ENCODE results near the gene NEUROG2.
"Not testable (repeated sequence)": the region's sequence is repeated elsewhere in the genome, so short reads cannot be mapped to it uniquely, and the experiment has no call there.

The NEUROG2 gene

DNA sequence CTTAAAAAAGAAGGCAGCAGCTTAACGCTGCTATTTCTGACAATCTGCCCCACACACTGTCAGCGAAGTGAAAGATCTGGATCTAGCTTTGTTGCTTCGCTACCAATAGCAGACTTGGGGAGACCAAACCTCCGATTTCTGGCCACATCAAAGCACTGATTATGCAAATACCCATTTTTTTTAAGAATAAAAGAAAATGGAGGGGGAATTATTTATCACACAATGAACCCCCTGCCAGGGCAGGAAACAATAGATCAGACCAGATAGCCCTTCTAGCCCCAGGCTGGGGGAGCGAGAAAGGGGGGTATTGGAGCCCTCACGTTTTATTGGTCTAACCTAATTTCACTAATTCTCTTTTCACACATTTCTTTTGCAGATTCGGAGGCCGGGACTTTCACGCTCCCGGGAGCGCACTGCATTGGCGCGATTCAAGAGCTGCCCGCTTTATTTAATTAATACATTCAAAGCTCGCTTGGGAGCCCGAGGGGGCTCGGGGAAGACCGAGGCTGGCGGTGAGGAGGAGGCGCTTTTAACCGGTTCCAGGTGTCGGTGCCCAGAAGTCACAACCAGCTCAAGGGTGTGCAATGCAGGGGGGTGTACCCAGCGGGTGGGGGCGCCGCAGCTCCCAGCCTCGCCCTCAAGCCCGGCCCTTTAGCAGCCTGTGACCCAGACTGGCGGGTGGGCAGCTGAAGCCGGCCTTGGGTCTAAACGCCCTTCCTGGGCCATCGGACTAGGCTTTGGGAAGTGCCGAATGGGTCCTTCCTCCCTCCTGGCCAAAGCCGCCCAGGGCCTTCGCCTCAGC, 5.5 kb downstream of the NEUROG2 start:
- no peak overlapping the region; the same call in 1 of the 2 replicates for H3K4me3 ChIP-seq (ENCODE audit: control insufficient read depth, low read depth, low read length)
- TF ChIP-seq, protein P1, sequence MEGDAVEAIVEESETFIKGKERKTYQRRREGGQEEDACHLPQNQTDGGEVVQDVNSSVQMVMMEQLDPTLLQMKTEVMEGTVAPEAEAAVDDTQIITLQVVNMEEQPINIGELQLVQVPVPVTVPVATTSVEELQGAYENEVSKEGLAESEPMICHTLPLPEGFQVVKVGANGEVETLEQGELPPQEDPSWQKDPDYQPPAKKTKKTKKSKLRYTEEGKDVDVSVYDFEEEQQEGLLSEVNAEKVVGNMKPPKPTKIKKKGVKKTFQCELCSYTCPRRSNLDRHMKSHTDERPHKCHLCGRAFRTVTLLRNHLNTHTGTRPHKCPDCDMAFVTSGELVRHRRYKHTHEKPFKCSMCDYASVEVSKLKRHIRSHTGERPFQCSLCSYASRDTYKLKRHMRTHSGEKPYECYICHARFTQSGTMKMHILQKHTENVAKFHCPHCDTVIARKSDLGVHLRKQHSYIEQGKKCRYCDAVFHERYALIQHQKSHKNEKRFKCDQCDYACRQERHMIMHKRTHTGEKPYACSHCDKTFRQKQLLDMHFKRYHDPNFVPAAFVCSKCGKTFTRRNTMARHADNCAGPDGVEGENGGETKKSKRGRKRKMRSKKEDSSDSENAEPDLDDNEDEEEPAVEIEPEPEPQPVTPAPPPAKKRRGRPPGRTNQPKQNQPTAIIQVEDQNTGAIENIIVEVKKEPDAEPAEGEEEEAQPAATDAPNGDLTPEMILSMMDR (IDR thresholded peaks at IDR 0.05; ENCODE audit: control insufficient read depth, insufficient read depth, low read depth, low read length, missing control alignments): no peak
- no peak for DNase-seq (ENCODE audit: low read depth)

DNA sequence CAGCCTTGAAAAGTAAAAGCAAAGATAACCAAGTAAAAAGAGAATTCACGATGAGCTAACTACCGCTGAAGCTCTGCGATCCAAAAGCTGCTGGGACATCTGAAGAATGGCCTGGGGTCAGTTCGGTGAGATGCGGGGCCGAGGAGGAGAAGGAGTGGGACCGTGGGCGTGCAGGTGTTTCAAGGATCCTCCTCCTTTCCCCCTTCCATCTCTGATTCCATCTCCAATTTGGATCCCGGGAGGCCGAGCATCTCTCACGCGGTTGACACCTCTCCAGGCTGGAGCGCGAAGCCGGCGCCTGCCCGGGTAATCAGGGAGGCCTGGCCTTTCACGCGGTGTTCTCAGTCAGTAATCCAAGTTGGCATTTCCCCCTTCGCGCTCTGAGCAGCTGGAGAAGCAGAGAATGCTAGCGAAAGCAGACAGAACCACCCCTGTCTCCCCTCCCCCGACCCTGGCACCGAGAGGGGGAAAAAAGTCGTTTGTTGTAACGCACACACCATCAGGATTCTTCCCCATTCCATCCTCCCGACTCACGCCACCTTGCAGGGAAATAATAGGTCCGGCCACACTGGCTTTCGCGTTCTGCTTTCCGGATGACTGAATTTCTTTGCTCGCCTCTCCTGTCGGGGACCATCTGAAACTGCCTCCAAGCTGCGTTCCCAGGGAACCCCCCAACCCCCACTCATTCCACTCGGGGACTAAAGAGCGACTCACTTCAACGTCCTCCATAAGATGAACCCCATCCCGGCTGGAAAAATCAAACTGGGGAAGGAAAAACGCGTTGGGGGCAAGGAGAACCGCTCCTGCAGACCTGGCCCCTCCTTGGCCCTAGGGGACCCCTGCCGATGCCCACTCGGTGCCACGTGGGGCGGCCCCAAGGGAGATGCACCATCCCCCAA, 6.5 kb downstream of the NEUROG2 start:
- DNase-seq (ENCODE audit: low read depth): no peak
- TF ChIP-seq, protein P1 (IDR thresholded peaks at IDR 0.05; ENCODE audit: control insufficient read depth, insufficient read depth, low read depth, low read length, missing control alignments): no peak
- H3K4me3 ChIP-seq (ENCODE audit: control insufficient read depth, low read depth, low read length): peak overlapping the region; percentile 2

DNA sequence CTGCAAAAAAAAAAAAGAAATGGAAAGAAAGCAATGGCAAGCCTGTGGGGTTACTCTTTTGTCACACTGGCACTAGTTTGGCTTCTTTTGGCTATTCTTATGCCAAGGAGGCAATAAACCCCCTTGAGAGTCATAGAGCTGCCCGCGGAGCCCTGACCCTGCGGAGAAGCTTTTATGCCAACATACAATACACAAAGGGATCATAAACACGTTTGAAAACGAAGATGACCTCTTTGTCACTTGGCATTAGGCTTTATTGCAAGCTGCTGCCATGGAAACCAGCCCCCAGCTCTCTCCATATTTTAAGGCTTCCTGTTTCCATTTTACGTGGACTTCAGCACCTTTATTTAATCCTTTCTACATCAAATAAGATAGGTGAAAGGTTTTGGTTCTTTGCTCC, 7.6 kb downstream of the NEUROG2 start:
- TF ChIP-seq, protein P1 (IDR thresholded peaks at IDR 0.05; ENCODE audit: control insufficient read depth, insufficient read depth, low read depth, low read length, missing control alignments): no peak
- DNase-seq (ENCODE audit: low read depth): no peak
- no peak overlapping the region for H3K4me3 ChIP-seq (ENCODE audit: control insufficient read depth, low read depth, low read length)

DNA sequence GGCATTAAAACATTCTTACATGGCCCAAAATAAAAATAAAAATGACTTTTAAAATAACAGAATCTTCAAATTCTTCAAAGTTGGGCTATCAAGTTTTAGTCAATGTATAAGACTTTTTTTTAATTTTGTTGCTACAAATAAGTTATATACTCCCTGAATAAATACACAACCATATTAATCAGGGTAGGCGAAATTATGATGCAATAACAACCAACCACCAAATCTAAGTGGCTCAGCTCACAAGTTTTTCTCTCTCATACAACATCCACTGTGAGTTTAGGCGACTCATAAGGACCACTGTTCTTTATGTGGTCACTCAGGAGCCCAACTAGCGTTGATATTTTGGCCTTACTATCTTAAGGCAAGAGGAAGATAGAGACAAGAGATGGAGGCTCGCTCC, 11.2 kb downstream of the NEUROG2 start:
- DNase-seq (ENCODE audit: low read depth): no peak
- TF ChIP-seq, protein P1 (IDR thresholded peaks at IDR 0.05; ENCODE audit: control insufficient read depth, insufficient read depth, low read depth, low read length, missing control alignments): no peak
- no peak overlapping the region for H3K4me3 ChIP-seq (ENCODE audit: control insufficient read depth, low read depth, low read length)

DNA sequence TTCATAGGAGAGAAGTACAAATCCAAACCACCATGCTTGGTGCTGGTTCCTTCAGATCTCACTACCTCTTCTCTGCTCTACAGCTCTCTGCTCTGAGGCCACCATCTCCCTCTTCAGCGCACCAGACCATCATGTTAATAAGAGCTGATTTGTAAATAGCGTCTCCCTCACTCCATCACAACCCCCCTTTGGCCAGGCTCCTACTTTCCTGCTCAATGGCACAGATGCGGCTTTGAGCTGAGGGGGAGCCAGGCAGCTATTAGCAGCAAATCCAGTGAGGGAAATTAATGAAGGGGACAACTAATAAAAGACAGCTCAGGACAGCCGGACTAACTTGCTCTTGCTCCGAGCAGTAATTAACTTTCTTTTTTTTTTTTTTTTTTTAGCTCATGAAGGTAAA, 13.1 kb downstream of the NEUROG2 start:
- no peak for DNase-seq (ENCODE audit: low read depth)
- TF ChIP-seq, protein P1 (IDR thresholded peaks at IDR 0.05; ENCODE audit: control insufficient read depth, insufficient read depth, low read depth, low read length, missing control alignments): no peak

DNA sequence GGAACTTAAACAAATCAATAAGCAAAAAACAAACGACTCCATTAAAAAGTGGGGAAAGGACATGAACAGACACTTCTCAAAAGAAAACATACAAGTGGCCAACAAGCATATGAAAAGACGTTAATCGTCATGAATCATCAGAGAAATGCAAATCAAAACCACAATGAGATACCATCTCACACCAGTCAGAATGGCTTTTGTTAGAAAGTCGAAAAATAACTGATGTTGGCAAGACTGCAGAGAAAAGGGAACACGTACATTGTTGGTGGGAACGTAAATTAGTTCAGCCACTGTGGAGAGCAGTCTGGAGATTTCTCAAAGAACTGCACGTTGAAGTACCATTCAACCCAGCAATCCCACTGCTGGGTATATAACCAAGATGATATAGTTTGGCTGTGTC, 23.7 kb downstream of the NEUROG2 start:
- no peak for DNase-seq (ENCODE audit: low read depth)
- H3K4me3 ChIP-seq (ENCODE audit: control insufficient read depth, low read depth, low read length): no peak overlapping the region
- TF ChIP-seq, protein P1 (IDR thresholded peaks at IDR 0.05; ENCODE audit: control insufficient read depth, insufficient read depth, low read depth, low read length, missing control alignments): no peak

More for the DNA sequence above, 13.1 kb downstream of the NEUROG2 start:
- H3K4me3 ChIP-seq (ENCODE audit: control insufficient read depth, low read depth, low read length): no peak overlapping the region

DNA sequence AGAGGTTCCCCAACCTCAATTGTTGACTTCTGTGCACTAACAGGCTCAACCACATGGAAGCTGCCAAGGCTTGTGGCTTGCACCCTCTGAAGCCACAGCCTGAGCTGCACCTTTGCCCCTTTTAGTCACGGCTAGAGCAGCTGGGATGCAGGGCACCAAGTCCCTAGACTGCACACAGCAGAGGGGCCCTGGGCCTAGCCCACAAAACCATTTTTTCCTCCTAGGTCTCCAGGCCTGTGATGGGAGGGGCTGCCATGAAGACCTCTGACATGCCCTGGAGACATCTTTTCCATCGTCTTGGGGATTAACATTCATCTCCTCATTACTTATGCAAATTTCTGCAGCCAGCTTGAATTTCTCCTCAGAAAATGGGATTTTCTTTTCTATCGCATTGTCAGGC, 25.2 kb downstream of the NEUROG2 start:
- DNase-seq (ENCODE audit: low read depth); H3K4me3 ChIP-seq (ENCODE audit: control insufficient read depth, low read depth, low read length): not testable (repeated sequence)

Data from AG09309 (cell line).